B cell (primary cell): ENCODE data around the gene MFAP3L. TPM values are rescaled to one million over a fixed set of nuclear protein-coding genes. Genes with fewer than 3 reads are reported as not detected.

Experiments used
- ATAC-seq: fragments of 200-7000 bp; cut with Tn5 transposase; one replicate; pipeline ENCODE4 v1.10.0; 2021; ENCODE audit warnings: low read depth, mild to moderate bottlenecking, moderate number of reproducible peaks, moderate library complexity
- CTCF ChIA-PET: fragments of 350-600 bp; sonication (Branson Sonifier 250); formaldehyde crosslinking; loops from one replicate; lab custom pipeline; 2021; ENCODE audit warnings: antibody characterized with exemption, inconsistent platforms; lab: Charles Lee
- POLR2A ChIA-PET: fragments of 350-600 bp; sonication (Branson Sonifier 250); formaldehyde crosslinking; loops from one replicate; lab custom pipeline; 2021; ENCODE audit warnings: antibody characterized with exemption; lab: Charles Lee
- DNase-seq: peaks from one replicate; pipeline ENCODE4 v3.0.0; 2013
- H2AFZ ChIP-seq: 2 replicates; pipeline ENCODE4 v1.6.1; 2012; ENCODE audit warnings: mild to moderate bottlenecking, low read depth, low read length; ENCODE audit not compliant: insufficient read depth, poor library complexity, severe bottlenecking
- H3K27ac ChIP-seq, 2 donors: 1 replicate in 1 of 2; 2 replicates in 1 of 2; pipeline ENCODE4 v1.5.1; 2012 to 2013; ENCODE audit warnings: low read length in 2 of 2, mild to moderate bottlenecking in 2 of 2, moderate library complexity in 1 of 2
- H3K27me3 ChIP-seq, 4 experiments: fragments of 200-600 bp in 1 of 4; sonication (generic) in 1 of 4; replicated peaks in 1 of 4; 1 replicate in 2 of 4; 2 replicates in 2 of 4; pipeline versions ENCODE4 v1.6.1 to v1.7.0; 2013 to 2016; ENCODE audit warnings: low read length in 3 of 4, mild to moderate bottlenecking in 2 of 4, mixed read lengths in 1 of 4, moderate library complexity in 1 of 4; ENCODE audit not compliant: insufficient read depth in 4 of 4, control insufficient read depth in 3 of 4; ENCODE audit errors: control extremely low read depth in 1 of 4
- H3K36me3 ChIP-seq, 2 experiments: replicated peaks in 1 of 2; 1 replicate in 1 of 2; 2 replicates in 1 of 2; pipeline versions ENCODE4 v1.6.1 to v1.7.1; 2013; ENCODE audit warnings: low read length in 1 of 2; ENCODE audit not compliant: insufficient read depth in 2 of 2, control insufficient read depth in 1 of 2; ENCODE audit errors: control extremely low read depth in 1 of 2, extremely low read depth in 1 of 2
- H3K4me1 ChIP-seq, 2 donors: fragments of 200-600 bp in 1 of 2; sonication (generic) in 1 of 2; 1 replicate in 1 of 2; 2 replicates in 1 of 2; pipeline versions ENCODE4 v1.5.1 to v1.6.1; 2013 to 2017; ENCODE audit warnings: low read length in 2 of 2; ENCODE audit not compliant: control insufficient read depth in 2 of 2, insufficient read depth in 2 of 2
- H3K4me2 ChIP-seq: replicated peaks from 2 replicates; pipeline ENCODE3; 2012; ENCODE audit warnings: mild to moderate bottlenecking, low read depth, low read length; ENCODE audit not compliant: poor library complexity, severe bottlenecking
- H3K4me3 ChIP-seq, 5 experiments: fragments of 200-600 bp in 1 of 5; sonication (generic) in 1 of 5; 1 replicate in 3 of 5; 2 replicates in 2 of 5; pipeline versions ENCODE4 v1.5.1 to v1.7.0; 2011 to 2016; ENCODE audit warnings: low read length in 4 of 5, mild to moderate bottlenecking in 4 of 5, low read depth in 2 of 5, control low read depth in 1 of 5, moderate library complexity in 1 of 5; ENCODE audit not compliant: insufficient read depth in 1 of 5; ENCODE audit errors: control extremely low read depth in 1 of 5, extremely low read depth in 1 of 5
- H3K79me2 ChIP-seq: fragments of 200-600 bp; sonication (generic); one replicate; pipeline ENCODE4 v1.6.0; 2016; ENCODE audit warnings: low read length; ENCODE audit not compliant: control insufficient read depth, insufficient read depth
- H3K9ac ChIP-seq: fragments of 200-600 bp; sonication (generic); 2 replicates; pipeline ENCODE4 v1.6.1; 2017; ENCODE audit warnings: mild to moderate bottlenecking, low read length, moderate library complexity
- H3K9me3 ChIP-seq, 3 donors: one replicate each; pipeline versions ENCODE4 v1.6.1 to v1.7.1; 2013; ENCODE audit warnings: low read length in 2 of 3; ENCODE audit not compliant: control insufficient read depth in 2 of 3, insufficient read depth in 1 of 3; ENCODE audit errors: control extremely low read depth in 1 of 3
- H4K20me1 ChIP-seq: 2 replicates; pipeline ENCODE4 v1.6.0; 2012; ENCODE audit warnings: mild to moderate bottlenecking, low read length; ENCODE audit not compliant: insufficient read depth, control insufficient read depth, poor library complexity, severe bottlenecking
- H3K27ac Mint-ChIP-seq: one replicate; pipeline ENCODE4 v1.8.0; 2021; ENCODE audit warnings: mixed read lengths
- H3K27me3 Mint-ChIP-seq: one replicate; pipeline ENCODE4 v1.8.0; 2021; ENCODE audit warnings: mixed read lengths
- H3K4me1 Mint-ChIP-seq: one replicate; pipeline ENCODE4 v1.8.0; 2021; ENCODE audit warnings: mixed read lengths
- H3K4me3 Mint-ChIP-seq: one replicate; pipeline ENCODE4 v1.8.0; 2021; ENCODE audit warnings: mixed read lengths
- H3K9me3 Mint-ChIP-seq: one replicate; pipeline ENCODE4 v1.8.0; 2022; ENCODE audit warnings: mixed read lengths; ENCODE audit not compliant: insufficient read depth
- EZH2 ChIP-seq: IDR thresholded peaks from 2 replicates; pipeline ENCODE4 v1.6.1; 2012; ENCODE audit warnings: borderline replicate concordance, low read depth, mild to moderate bottlenecking, moderate library complexity, low read length; ENCODE audit not compliant: insufficient read depth, poor library complexity, severe bottlenecking
- WGBS: methylation state at CpG from one replicate; pipeline ENCODE4 v1.1.5; 2013; ENCODE audit warnings: missing lambda C conversion rate; ENCODE audit not compliant: insufficient coverage; 5-methylcytosine and 5-hydroxymethylcytosine counted together
- intact Hi-C: fragments of 100-400 bp; cut with micrococcal nuclease; formaldehyde crosslinking; loops from one replicate; pipeline ENCODE4 v1.10.0; 2022
- polyA plus RNA-seq: library from polyadenylated mRNA; depleted of rRNA; stranded (reverse); fragments of >200 nt; gene quantifications from 2 replicates; pipeline ENCODE4 v1.2.3, GENCODE V29; 2012
- total RNA-seq, 2 donors: library from RNA; stranded (reverse); fragments of 120-200 nt in 1 of 2; gene quantifications; 1 replicate in 1 of 2; 2 replicates in 1 of 2; pipeline versions ENCODE4 v1.2.3 to v1.2.4, GENCODE V29; 2013 to 2022
- TF ChIP-seq, protein P1 (sequence below): fragments of 200-600 bp; IDR thresholded peaks from one replicate; pipeline ENCODE4 v1.8.0; 2022; ENCODE audit warnings: antibody characterized with exemption, mild to moderate bottlenecking

The MFAP3L gene
- total and polyA plus RNA-seq, 2 donors (not counting 1 experiment from before 2014, with no cell fraction given) = 0.37 to 0.63 TPM

DNA sequence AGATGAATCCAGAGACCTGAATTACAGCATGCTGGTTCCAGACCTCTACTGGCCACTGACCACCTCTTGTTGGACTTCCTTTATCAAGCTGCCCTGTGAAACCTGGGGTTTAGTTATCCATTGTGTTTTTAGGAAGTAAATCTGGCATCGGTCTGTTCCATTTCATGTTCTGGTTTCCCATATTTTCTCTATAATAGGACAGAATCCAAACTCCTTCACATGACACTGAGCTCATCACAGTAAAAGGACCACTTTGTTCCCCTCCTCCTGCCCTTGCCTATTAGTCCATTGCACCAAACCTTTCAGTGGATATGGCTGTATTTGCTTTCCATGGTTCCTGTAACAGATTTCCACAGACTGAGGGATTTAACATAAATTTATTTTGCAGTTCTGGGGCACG, 4.0 kb downstream of the MFAP3L start:
- intact Hi-C loops = no loop called here
- ChIA-PET CTCF (no interaction called here), POLR2A (no interaction called here)
- Histone ChIP-seq H3K9ac (no peak overlapping the region), H3K27ac (no peak overlapping the region), H3K4me2 (no peak overlapping the region), H3K27me3 (peaks cover 0 to 6% (median 2%) of the 10 kb centered on the region in 4 experiments), H2AFZ (no peak overlapping the region), H3K9me3 (peaks cover 0 to 5% (median 0%) of the 10 kb centered on the region in 3 donors), H3K36me3 (no peaks in the 10 kb centered on the region), H3K4me3 (no peak overlapping the region), H3K79me2 (no peaks in the 10 kb centered on the region), H4K20me1 (no peaks in the 10 kb centered on the region), H3K4me1 (peaks cover 4 to 10% of the 10 kb centered on the region in 2 donors)
- Mint-ChIP-seq H3K4me1 (peaks cover 4% of the 10 kb centered on the region), H3K27ac (no peak overlapping the region), H3K9me3 (no peaks in the 10 kb centered on the region), H3K4me3 (no peak overlapping the region), H3K27me3 (peaks cover 13% of the 10 kb centered on the region)
- WGBS = 100% methylated on average over 1 of the region's 2 CpGs
- DNase-seq (no peak), ATAC-seq (no peak)
- TF ChIP-seq, protein P1, sequence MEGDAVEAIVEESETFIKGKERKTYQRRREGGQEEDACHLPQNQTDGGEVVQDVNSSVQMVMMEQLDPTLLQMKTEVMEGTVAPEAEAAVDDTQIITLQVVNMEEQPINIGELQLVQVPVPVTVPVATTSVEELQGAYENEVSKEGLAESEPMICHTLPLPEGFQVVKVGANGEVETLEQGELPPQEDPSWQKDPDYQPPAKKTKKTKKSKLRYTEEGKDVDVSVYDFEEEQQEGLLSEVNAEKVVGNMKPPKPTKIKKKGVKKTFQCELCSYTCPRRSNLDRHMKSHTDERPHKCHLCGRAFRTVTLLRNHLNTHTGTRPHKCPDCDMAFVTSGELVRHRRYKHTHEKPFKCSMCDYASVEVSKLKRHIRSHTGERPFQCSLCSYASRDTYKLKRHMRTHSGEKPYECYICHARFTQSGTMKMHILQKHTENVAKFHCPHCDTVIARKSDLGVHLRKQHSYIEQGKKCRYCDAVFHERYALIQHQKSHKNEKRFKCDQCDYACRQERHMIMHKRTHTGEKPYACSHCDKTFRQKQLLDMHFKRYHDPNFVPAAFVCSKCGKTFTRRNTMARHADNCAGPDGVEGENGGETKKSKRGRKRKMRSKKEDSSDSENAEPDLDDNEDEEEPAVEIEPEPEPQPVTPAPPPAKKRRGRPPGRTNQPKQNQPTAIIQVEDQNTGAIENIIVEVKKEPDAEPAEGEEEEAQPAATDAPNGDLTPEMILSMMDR = no peak
- no peak for TF ChIP-seq EZH2

DNA sequence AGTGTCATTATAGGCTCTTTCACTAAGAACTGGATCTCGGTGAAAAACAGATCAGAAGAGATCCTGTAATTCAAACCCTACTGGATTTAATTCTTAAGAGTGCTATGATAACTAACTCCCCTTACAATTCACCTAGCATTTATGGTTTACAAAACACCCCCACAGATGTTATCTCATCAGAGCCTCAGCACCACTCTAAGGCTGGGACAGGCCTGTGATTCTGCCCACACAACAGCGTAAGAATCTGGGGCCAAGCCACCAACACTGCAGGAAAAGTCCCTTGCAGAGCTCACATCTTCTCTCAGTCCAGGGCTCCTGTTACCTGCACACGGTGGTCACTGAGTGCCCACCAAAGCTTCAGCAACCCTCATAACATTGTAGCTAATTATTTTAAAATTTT, 8.9 kb downstream of the MFAP3L start:
- intact Hi-C loops = no loop called here
- no peak overlapping the region for H3K9ac ChIP-seq
- no peak overlapping the region for H3K4me3 ChIP-seq
- DNase-seq (no peak), ATAC-seq (no peak)
- no peak overlapping the region for H3K27ac Mint-ChIP-seq
- no peak overlapping the region for H3K4me3 Mint-ChIP-seq
- POLR2A ChIA-PET = no interaction called here
- no peaks in the 10 kb centered on the region for H3K27me3 ChIP-seq
- TF ChIP-seq, protein P1 = no peak
- no peak for TF ChIP-seq EZH2
- 100% methylated on average over 1 of the region's 3 CpGs for WGBS
- no peaks in the 10 kb centered on the region for H4K20me1 ChIP-seq
- CTCF ChIA-PET = no interaction called here
- no peak overlapping the region for H2AFZ ChIP-seq
- no peaks in the 10 kb centered on the region for H3K79me2 ChIP-seq
- H3K4me1 ChIP-seq = no peaks in the 10 kb centered on the region
- no peaks in the 10 kb centered on the region for H3K9me3 Mint-ChIP-seq
- no peaks in the 10 kb centered on the region for H3K9me3 ChIP-seq
- H3K27ac ChIP-seq = no peak overlapping the region
- H3K27me3 Mint-ChIP-seq = peaks cover 6% of the 10 kb centered on the region
- no peaks in the 10 kb centered on the region for H3K36me3 ChIP-seq
- no peak overlapping the region for H3K4me2 ChIP-seq
- H3K4me1 Mint-ChIP-seq = no peaks in the 10 kb centered on the region
